HEK293 (cell line): ENCODE measurements around the gene PTGDR2.

Experiments used
- BCL11A ChIP-seq: fragments of 450-650 bp; formaldehyde crosslinking; IDR thresholded peaks from 2 replicates; pipeline ENCODE4 v1.5.1; 2016; ENCODE audit warnings: low read depth, missing biosample characterization, missing genetic modification characterization
- CTCF ChIP-seq: fragments of 450-650 bp; formaldehyde crosslinking; IDR thresholded peaks from 2 replicates; pipeline ENCODE4 v1.5.1; 2016; ENCODE audit warnings: missing biosample characterization, missing genetic modification characterization
- GLI2 ChIP-seq: fragments of 450-650 bp; formaldehyde crosslinking; IDR thresholded peaks from 2 replicates; pipeline ENCODE4; 2017; ENCODE audit warnings: missing biosample characterization, missing genetic modification characterization, low read depth, borderline replicate concordance
- REST ChIP-seq: fragments of 450-650 bp; formaldehyde crosslinking; IDR thresholded peaks from 2 replicates; pipeline ENCODE4 v1.5.1; 2016; ENCODE audit warnings: missing biosample characterization, missing genetic modification characterization
- SALL2 ChIP-seq: fragments of 450-650 bp; formaldehyde crosslinking; IDR thresholded peaks from 2 replicates; pipeline ENCODE4 v1.5.0; 2017; ENCODE audit warnings: missing biosample characterization, mild to moderate bottlenecking, missing genetic modification characterization, borderline replicate concordance
- ZBTB26 ChIP-seq: fragments of 450-650 bp; formaldehyde crosslinking; optimal IDR thresholded peaks from 2 replicates; pipeline ENCODE3; 2016; ENCODE audit warnings: missing biosample characterization, mild to moderate bottlenecking, missing genetic modification characterization
- ZNF175 ChIP-seq: fragments of 450-650 bp; formaldehyde crosslinking; IDR thresholded peaks from 2 replicates; pipeline ENCODE4 v1.5.1; 2016; ENCODE audit warnings: missing biosample characterization, missing genetic modification characterization
- ZNF19 ChIP-seq: fragments of 450-650 bp; formaldehyde crosslinking; IDR thresholded peaks from 2 replicates; pipeline ENCODE4; 2016; ENCODE audit warnings: missing biosample characterization, missing genetic modification characterization, low read depth
- TF ChIP-seq, protein P1 (sequence below): fragments of 450-650 bp; formaldehyde crosslinking; IDR thresholded peaks from 2 replicates; pipeline ENCODE4 v1.5.1; 2016; ENCODE audit warnings: missing biosample characterization, missing genetic modification characterization, low read depth
- TF ChIP-seq, protein P2 (sequence below): fragments of 450-650 bp; IDR thresholded peaks from 2 replicates; pipeline ENCODE4 v1.5.1; 2018; ENCODE audit warnings: missing biosample characterization, mild to moderate bottlenecking, missing genetic modification characterization
- TF ChIP-seq, protein P3 (sequence below): fragments of 450-650 bp; formaldehyde crosslinking; IDR thresholded peaks from 2 replicates; pipeline ENCODE4 v1.5.1; 2017; ENCODE audit warnings: missing biosample characterization, missing genetic modification characterization

GRCh38 chr11:60852117-60852981, 3.4 kb downstream of the PTGDR2 start:
- TF ChIP-seq, protein P1, sequence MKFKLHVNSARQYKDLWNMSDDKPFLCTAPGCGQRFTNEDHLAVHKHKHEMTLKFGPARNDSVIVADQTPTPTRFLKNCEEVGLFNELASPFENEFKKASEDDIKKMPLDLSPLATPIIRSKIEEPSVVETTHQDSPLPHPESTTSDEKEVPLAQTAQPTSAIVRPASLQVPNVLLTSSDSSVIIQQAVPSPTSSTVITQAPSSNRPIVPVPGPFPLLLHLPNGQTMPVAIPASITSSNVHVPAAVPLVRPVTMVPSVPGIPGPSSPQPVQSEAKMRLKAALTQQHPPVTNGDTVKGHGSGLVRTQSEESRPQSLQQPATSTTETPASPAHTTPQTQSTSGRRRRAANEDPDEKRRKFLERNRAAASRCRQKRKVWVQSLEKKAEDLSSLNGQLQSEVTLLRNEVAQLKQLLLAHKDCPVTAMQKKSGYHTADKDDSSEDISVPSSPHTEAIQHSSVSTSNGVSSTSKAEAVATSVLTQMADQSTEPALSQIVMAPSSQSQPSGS (tag by site-specific recombination): no peak
- TF ChIP-seq BCL11A (tag by site-specific recombination) (no peak), CTCF (tag by site-specific recombination) (no peak), SALL2 (tag by site-specific recombination) (no peak), GLI2 (tag by site-specific recombination) (no peak), REST (tag by site-specific recombination) (no peak), ZBTB26 (no peak), ZNF175 (tag by site-specific recombination) (no peak), ZNF19 (no peak)
- TF ChIP-seq, protein P2, sequence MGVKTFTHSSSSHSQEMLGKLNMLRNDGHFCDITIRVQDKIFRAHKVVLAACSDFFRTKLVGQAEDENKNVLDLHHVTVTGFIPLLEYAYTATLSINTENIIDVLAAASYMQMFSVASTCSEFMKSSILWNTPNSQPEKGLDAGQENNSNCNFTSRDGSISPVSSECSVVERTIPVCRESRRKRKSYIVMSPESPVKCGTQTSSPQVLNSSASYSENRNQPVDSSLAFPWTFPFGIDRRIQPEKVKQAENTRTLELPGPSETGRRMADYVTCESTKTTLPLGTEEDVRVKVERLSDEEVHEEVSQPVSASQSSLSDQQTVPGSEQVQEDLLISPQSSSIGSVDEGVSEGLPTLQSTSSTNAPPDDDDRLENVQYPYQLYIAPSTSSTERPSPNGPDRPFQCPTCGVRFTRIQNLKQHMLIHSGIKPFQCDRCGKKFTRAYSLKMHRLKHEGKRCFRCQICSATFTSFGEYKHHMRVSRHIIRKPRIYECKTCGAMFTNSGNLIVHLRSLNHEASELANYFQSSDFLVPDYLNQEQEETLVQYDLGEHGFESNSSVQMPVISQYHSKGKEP (tag by site-specific recombination): no peak
- TF ChIP-seq, protein P3, sequence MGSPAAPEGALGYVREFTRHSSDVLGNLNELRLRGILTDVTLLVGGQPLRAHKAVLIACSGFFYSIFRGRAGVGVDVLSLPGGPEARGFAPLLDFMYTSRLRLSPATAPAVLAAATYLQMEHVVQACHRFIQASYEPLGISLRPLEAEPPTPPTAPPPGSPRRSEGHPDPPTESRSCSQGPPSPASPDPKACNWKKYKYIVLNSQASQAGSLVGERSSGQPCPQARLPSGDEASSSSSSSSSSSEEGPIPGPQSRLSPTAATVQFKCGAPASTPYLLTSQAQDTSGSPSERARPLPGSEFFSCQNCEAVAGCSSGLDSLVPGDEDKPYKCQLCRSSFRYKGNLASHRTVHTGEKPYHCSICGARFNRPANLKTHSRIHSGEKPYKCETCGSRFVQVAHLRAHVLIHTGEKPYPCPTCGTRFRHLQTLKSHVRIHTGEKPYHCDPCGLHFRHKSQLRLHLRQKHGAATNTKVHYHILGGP (tag by site-specific recombination): no peak
